GM21447 (cell line): ENCODE results near the gene TMEM86B.

Source experiments
- ATAC-seq: cut with Tn5 transposase; IDR thresholded peaks from one replicate; pipeline ENCODE4 v1.9.1; 2021; ENCODE audit not compliant: unreplicated experiment

TMEM86B gene

GRCh38 chr19:55179606-55180484 lies 48.7 kb downstream of the TMEM86B start, which contains the start of gene SYT5:
Gene SYT5, minus strand, starts transcription at chr19:55180289. Its CDS starts 1,248 bp downstream, at chr19:55179041.
- ATAC-seq = no peak

GRCh38 chr19:55178781-55179599 lies 49.6 kb downstream of the TMEM86B start:
- peak; percentile 64 for ATAC-seq
